Measurements from ENCODE around the gene PRRT1. TPM values are rescaled to one million over a fixed set of nuclear protein-coding genes. Genes with fewer than 3 reads are reported as not detected.
"Not testable (repeated sequence)": the region's sequence is repeated elsewhere in the genome, so short reads cannot be mapped to it uniquely, and the experiment has no call there.

Gene PRRT1
- total RNA-seq, 1 donor from 2014 or later, result 0.46 TPM

DNA sequence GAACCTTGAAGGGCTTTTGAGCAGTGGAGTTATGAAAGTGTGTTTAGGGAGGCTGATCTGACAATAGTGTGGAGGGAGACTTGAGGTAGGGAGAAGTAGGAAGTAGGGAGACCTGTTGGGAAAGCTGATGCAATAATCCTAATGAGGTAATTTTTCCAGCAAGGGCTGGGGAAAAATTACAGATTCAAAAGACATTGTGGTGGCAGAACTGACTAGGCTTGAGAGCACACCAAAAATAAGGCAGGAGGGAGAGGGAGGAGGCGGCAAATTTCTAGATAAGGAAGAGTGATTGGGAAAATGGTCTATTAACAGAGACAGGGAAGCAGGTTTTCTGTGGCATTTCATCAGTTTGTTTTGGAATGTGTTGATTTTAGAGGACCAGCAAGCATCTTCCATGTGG lies 5.5 kb downstream of the PRRT1 start:
- no peak for ATAC-seq
- intact Hi-C loops (cut with DNase I), result no loop called here
- DNase-seq (ENCODE audit: missing footprints), result no peak

DNA sequence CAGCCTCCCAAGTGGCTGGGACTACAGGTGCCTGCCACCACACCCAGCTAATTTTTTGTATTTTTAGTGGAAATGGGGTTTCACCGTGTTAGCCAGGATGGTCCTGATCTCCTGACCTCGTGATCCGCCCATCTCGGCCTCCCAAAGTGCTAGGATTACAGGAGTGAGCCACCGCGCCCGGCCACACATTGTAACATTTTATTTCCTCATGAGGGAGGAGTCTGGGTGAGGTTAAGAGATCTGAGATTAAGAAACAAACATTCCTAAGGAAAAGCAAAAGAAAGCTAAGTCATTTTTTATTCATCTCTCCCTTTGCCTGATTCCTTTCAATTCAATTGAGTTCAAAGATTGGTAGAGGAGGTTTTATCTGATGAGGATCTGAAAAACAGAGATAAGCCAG lies 7.5 kb downstream of the PRRT1 start:
- ATAC-seq; intact Hi-C loops (cut with DNase I); DNase-seq (ENCODE audit: missing footprints): not testable (repeated sequence)

GRCh38 chr6:32140420-32141046 lies 11.2 kb downstream of the PRRT1 start:
- intact Hi-C loops (cut with DNase I), result no loop called here
- DNase-seq (ENCODE audit: missing footprints) (no peak), ATAC-seq (no peak)

- ATAC-seq, result no peak
- intact Hi-C loops (cut with DNase I), result no loop called here
- DNase-seq (ENCODE audit: missing footprints), result no peak
These were observed 12.1 kb downstream of the PRRT1 start for GRCh38 chr6:32139590-32139989.

GRCh38 chr6:32137454-32137853 lies 14.3 kb downstream of the PRRT1 start:
- ATAC-seq (no peak), DNase-seq (ENCODE audit: missing footprints) (no peak)
- intact Hi-C loops (cut with DNase I), result no loop called here

GRCh38 chr6:32133786-32134185 lies 18.0 kb downstream of the PRRT1 start:
- ATAC-seq, result no peak
- intact Hi-C loops (cut with DNase I), result loop anchor here (5.0 kb wide), 1 partner anchor 64 kb away; no protein-coding TSS in a partner anchor
- no peak for DNase-seq (ENCODE audit: missing footprints)

DNA sequence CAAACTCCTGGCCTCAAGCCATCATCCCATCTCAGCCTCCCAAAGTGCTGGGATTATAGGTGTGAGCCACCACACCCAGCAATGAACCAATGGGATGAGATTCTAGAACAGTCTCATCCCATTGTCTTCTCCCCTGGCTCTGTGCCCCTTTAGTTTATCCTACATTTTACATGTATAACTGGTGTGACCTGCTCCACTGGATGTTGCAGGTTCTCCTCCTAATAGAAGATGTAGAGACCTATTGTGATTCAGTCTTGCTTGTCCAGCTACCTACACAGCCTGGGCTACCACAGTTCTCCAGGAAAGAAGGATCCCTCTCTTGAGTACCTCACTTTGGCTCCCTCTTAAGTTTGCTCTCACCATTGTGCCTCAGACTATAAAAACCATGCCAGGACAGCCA lies 19.6 kb downstream of the PRRT1 start:
- intact Hi-C loops (cut with DNase I), result loop anchor here (5.0 kb wide), 1 partner anchor 65 kb away; no protein-coding TSS in a partner anchor
- DNase-seq (ENCODE audit: missing footprints) (no peak), ATAC-seq (no peak)

- no peak for ATAC-seq
- no peak for DNase-seq (ENCODE audit: missing footprints)
- intact Hi-C loops (cut with DNase I), result loop anchor here (5.0 kb wide), 1 partner anchor 66 kb away; no protein-coding TSS in a partner anchor
These were observed 20.2 kb downstream of the PRRT1 start for GRCh38 chr6:32131439-32131948.

DNA sequence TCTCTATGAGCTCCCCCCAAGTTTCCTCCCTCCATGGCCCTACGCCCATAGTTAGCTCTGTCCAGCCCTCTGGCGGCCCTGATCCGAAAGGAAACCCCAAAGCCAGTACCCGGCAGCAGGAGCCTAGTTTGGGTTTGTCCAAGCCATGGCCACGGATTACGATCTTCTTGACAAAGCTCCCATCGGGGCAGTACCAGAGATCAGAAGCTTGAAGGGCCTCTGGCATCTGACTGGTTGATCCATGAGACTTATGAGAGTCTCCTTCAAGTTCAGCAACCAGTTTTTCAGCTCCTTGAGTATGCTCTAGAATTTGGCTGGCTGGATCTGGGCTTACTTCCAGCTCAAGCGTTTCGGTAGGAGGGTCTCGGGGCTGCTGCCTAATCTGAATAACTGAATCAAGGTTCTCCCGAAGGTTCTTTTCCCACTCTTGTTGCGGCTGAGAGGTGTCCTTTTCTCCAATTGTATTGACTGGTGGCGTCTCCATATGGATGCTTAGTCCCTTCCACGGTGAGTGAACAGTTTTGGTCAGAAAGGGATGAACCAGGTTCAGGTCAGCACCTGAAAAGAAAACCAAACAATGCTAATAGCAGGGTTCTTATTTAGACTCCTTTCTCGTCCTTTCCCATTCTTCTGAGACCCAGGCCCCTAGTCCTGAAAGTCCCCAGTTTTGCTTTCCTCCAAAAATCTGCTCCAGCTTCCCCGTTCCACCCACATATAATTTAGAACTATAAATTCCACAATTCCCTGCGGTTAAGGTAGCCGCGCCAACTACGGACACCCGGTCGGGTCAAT lies 22.2 kb downstream of the PRRT1 start:
- intact Hi-C loops (cut with DNase I), result loop anchor here (1.0 to 5.0 kb wide), 3 partner anchors 25 to 68 kb away; partner anchors contain the start of genes AGPAT1 and PPT2
- ATAC-seq, result peak; percentile 47
- no peak for DNase-seq (ENCODE audit: missing footprints)

GRCh38 chr6:32128751-32129296 lies 22.9 kb downstream of the PRRT1 start:
- DNase-seq (ENCODE audit: missing footprints), result no peak
- intact Hi-C loops (cut with DNase I), result loop anchor here (2.0 kb wide), 1 partner anchor 48 kb away; the partner anchor contains the start of gene AGPAT1
- no peak for ATAC-seq

DNA sequence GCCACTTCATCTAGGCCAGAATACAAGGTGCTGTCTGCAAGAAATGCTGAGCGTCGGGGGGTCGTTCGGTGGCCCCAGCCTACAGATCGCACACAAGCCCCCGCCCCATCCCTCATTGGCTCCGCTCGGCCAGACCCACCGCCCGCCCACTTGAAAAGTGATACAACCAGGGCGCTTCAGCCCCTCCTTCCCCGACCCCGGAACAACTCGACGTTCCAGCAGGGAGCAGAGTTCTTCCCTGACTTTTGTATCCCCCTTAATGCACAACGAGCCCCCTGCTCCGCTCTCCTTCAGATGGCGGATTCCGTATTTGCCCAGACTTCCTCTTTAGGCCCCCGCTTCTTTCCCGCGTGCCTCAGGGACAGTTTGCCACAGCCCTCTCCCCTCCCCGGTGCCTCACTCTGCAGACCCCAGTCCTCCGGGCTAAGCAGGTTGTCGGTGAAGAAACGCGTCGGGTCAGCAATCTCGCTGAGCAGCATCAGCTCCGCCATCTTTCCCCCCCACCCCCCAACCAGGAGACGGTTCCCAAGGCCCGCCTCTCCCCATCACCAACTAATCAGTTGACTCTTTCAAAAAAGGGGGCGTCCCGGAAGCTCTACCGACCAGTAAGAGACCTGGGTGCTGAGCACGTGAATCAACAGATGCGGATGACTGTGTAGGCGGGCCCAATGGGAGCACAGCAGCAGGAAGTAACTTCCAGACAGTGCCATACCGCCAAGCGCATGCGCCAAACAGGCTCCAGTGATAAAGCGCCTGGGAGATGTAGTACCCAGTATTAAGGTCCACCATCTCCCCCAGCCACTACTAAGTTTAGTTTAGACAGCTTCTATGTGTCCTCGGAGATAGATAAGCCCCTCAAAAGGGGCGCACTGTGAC lies 23.8 kb downstream of the PRRT1 start, which contains the start of gene ATF6B:
Gene ATF6B, minus strand, starts transcription at position 530 of the 876 bp plus-strand sequence. Its CDS starts 39 bp downstream, at position 491.
- peak; percentile 98 for DNase-seq (ENCODE audit: missing footprints)
- intact Hi-C loops (cut with DNase I), result loop anchor here (2.0 kb wide), 1 partner anchor 49 kb away; the partner anchor contains the start of gene AGPAT1
- peak; percentile 96 for ATAC-seq

- intact Hi-C loops (cut with DNase I), result no loop called here
- no peak for ATAC-seq
- no peak for DNase-seq (ENCODE audit: missing footprints)
These were observed 24.4 kb downstream of the PRRT1 start for GRCh38 chr6:32127409-32127716.

- no peak for DNase-seq (ENCODE audit: missing footprints)
- intact Hi-C loops (cut with DNase I), result no loop called here
- no peak for ATAC-seq
These were observed 24.9 kb downstream of the PRRT1 start for GRCh38 chr6:32126880-32127279.

DNA sequence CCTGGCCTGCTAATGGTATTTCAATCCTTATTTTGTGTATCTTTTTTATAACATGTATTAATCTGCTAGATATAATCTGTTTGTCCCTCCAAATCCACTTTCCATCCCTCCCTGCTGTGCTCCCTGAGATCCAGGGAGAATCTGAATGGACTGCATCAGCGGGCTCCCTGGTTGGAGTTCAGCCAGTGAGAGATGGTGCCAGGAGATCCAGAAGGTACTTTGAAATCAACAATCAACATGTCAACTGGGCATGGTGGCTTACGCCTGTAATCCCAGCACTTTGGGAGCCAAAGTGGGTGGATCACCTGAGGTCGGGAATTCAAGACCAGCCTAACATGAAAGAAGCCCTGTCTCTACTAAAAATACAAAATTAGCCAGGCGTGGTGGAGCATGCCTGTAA lies 28.1 kb downstream of the PRRT1 start:
- intact Hi-C loops (cut with DNase I), result no loop called here
- no peak for ATAC-seq
- DNase-seq (ENCODE audit: missing footprints), result no peak

- intact Hi-C loops (cut with DNase I), result no loop called here
- ATAC-seq (no peak), DNase-seq (ENCODE audit: missing footprints) (no peak)
These were observed 31.1 kb downstream of the PRRT1 start for GRCh38 chr6:32120573-32121059.

DNA sequence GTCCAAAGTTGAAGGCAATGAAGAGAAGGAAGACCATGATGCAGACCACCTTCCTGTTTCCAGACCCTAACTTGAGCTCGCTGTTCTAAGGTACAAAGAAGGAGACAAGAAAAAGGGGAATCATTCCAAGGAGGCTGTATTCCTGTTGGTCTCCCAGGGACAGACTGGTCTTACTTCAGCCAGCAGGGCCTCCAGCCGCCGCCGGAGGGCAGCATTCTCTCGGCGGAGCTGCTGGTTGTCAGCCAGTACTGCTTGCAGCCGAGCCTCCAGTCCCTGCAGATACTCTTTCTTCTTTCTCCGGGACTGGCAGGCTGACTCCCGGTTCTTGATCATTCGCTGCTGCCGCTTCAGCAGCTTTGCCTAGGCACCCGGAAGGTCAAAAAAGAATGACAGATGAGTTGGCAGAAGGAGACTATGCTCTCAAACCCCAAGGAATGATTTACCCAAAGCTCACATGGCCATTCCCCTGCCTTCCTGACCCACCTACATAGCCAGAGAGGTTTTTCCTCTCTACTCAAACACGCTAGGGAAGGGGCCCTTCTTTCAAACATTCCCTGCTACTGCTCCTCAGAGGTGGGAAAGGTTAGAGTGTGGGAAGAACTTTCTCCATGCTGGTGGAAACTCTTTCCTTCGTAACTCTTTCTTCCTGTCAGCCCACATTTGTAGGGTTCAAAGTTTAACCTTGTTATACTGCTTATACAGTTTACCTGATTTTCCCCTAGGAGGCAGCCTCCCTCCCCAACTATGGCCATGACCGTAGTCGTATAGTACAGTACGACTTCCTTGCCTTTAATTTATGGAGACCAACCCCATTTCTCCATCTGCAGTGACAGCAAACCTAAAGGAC lies 32.7 kb downstream of the PRRT1 start:
- DNase-seq (ENCODE audit: missing footprints) (peak; percentile 92), ATAC-seq (peak; percentile 73)
- intact Hi-C loops (cut with DNase I), result loop anchor here (1.0 to 10.0 kb wide), 2 partner anchors 35 to 126 kb away; partner anchors contain the start of gene PPT2

DNA sequence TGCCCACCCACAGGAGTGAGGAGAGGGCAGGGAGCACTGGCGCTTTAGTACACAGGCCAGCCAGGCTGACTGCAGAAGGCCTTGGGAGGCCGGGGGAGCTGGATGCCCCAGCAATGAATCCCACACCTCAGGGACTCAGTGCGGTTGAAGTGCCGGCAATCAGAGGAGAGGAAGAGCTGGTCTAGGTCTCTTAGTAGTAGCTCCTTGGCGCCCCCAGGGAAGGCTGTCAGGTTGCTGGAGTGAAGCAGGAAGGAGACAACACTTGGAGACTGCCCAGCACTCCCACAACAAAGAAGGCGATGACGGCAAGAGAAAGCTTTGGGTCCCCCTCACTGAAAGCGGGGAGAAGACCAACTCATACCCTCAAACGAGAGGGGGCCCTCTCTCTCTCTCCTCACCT lies 34.3 kb downstream of the PRRT1 start:
- intact Hi-C loops (cut with DNase I), result loop anchor here (1.0 to 10.0 kb wide), 2 partner anchors 27 to 127 kb away; no protein-coding TSS in a partner anchor
- DNase-seq (ENCODE audit: missing footprints), result no peak
- ATAC-seq, result no peak

Measured in Right ventricle myocardium inferior (tissue), 1 donor.